Testis (tissue), 2 donors: ENCODE data around the gene EIF4B.

Source experiments
- CTCF ChIP-seq, 3 experiments: fragments of 450-650 bp in 2 of 3; fragments of 200-600 bp in 1 of 3; sonication (generic) in 1 of 3; IDR thresholded peaks; one replicate each; pipeline ENCODE4 v1.5.1; 2016 to 2019; ENCODE audit warnings: antibody characterized with exemption in 3 of 3, mild to moderate bottlenecking in 2 of 3, moderate library complexity in 1 of 3
- POLR2A ChIP-seq: fragments of 450-650 bp; IDR thresholded peaks from one replicate; pipeline ENCODE4 v1.6.1; 2017; ENCODE audit warnings: antibody characterized with exemption, mild to moderate bottlenecking, moderate library complexity

DNA sequence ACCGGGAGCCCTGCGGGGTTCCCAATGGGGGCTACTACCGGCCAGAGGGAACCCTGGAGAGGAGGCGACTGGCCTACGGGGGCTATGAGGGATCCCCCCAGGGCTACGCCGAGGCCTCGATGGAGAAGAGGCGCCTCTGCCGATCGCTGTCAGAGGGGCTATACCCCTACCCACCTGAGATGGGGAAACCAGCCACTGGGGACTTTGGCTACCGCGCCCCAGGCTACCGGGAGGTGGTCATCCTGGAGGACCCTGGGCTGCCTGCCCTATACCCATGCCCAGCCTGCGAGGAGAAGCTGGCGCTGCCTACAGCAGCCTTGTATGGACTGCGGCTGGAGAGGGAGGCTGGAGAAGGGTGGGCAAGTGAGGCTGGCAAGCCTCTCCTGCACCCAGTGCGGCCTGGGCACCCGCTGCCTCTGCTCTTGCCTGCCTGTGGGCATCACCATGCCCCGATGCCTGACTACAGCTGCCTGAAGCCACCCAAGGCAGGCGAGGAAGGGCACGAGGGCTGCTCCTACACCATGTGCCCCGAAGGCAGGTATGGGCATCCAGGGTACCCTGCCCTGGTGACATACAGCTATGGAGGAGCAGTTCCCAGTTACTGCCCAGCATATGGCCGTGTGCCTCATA, 53.3 kb downstream of the EIF4B start:
- TF ChIP-seq CTCF (IDR thresholded peaks at IDR 0.05) (no peak), POLR2A (no peak)
